Stimulated activated CD8-positive, alpha-beta memory T cell treated with anti-CD3 and anti-CD28 coated beads, Interleukin-15, amount 100 ng/mL, for 4 hours (primary cell): ENCODE data around the gene MAP3K5.
"Not testable (repeated sequence)": the region's sequence is repeated elsewhere in the genome, so short reads cannot be mapped to it uniquely, and the experiment has no call there.

ENCODE experiments used
- DNase-seq, 2 donors: peaks; one replicate each; pipeline ENCODE4 v3.0.0-alpha.2; 2020; ENCODE audit warnings: low read depth in 2 of 2

MAP3K5 gene

GRCh38 chr6:136773473-136773796, 18.8 kb downstream of the MAP3K5 start:
- DNase-seq, result no peak

- no peak for DNase-seq
Observed at GRCh38 chr6:136772685-136773472, 19.4 kb downstream of the MAP3K5 start.

- DNase-seq, result no peak
Observed at GRCh38 chr6:136771306-136771705, 21.0 kb downstream of the MAP3K5 start.

- DNase-seq, result no peak
Observed at GRCh38 chr6:136769759-136770158, 22.5 kb downstream of the MAP3K5 start.

GRCh38 chr6:136769124-136769523, 23.2 kb downstream of the MAP3K5 start:
- no peak for DNase-seq

GRCh38 chr6:136767570-136768309, 24.5 kb downstream of the MAP3K5 start:
- DNase-seq, result no peak

- DNase-seq, result no peak
Observed at GRCh38 chr6:136767103-136767502, 25.2 kb downstream of the MAP3K5 start.

GRCh38 chr6:136766274-136766673, 26.0 kb downstream of the MAP3K5 start:
- no peak for DNase-seq

- DNase-seq, result no peak
Observed at GRCh38 chr6:136764517-136764993, 27.7 kb downstream of the MAP3K5 start.

GRCh38 chr6:136763716-136764516, 28.4 kb downstream of the MAP3K5 start:
- no peak for DNase-seq

- DNase-seq, result no peak
Observed at GRCh38 chr6:136763255-136763654, 29.0 kb downstream of the MAP3K5 start.

- no peak for DNase-seq
Observed at GRCh38 chr6:136762022-136762975, 30.0 kb downstream of the MAP3K5 start.

- DNase-seq, result no peak
Observed at GRCh38 chr6:136761227-136761922, 30.9 kb downstream of the MAP3K5 start.

- not testable (repeated sequence) for DNase-seq
Observed at GRCh38 chr6:136760781-136761180, 31.5 kb downstream of the MAP3K5 start.

GRCh38 chr6:136757150-136757549, 35.1 kb downstream of the MAP3K5 start:
- DNase-seq, result no peak

- no peak for DNase-seq
Observed at GRCh38 chr6:136754820-136755219, 37.5 kb downstream of the MAP3K5 start.

- peak in 1 of 2 donors; percentile 19 for DNase-seq
Observed at GRCh38 chr6:136753624-136754023, 38.7 kb downstream of the MAP3K5 start.

- no peak for DNase-seq
Observed at GRCh38 chr6:136752554-136752953, 39.7 kb downstream of the MAP3K5 start.

- no peak for DNase-seq
Observed at GRCh38 chr6:136751991-136752390, 40.3 kb downstream of the MAP3K5 start.

- no peak for DNase-seq
Observed at GRCh38 chr6:136751522-136751956, 40.7 kb downstream of the MAP3K5 start.
